ENCODE measurements around the gene AKAP12. TPM values are rescaled to one million over a fixed set of nuclear protein-coding genes. Genes with fewer than 3 reads are reported as not detected.

The AKAP12 gene
- total RNA-seq, 1 donor from 2014 or later = 88.1 TPM

DNA sequence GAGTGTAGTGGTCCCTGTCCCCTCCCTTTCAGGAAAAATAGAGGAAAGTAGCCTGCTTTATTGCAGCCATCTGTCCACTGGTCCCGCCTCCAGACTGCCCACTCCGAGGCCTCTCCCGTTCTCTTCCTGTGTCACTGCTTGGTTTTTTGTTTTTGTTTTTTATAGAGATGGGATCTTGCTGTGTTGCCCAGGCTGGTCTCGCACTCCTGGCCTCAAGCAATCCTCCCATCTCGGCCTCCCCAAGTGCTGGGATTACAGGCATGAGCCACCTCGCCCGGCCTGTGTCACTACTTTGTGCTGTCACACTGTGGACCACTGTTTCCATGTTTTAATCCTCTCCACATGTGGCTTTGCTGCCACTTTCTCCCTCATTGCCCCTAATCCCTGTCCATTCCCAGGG lies 80.4 kb downstream of the AKAP12 start:
- TF ChIP-seq POLR2A (IDR thresholded peaks at IDR 0.05) = no peak
- intact Hi-C loops (cut with DNase I) = loop anchor here (5.0 kb wide), 1 partner anchor 303 kb away; no protein-coding TSS in a partner anchor
- Histone ChIP-seq H3K27me3 (no peaks in the 10 kb centered on the region), H3K4me3 (no peak overlapping the region), H3K4me1 (peaks cover 13% of the 10 kb centered on the region), H3K27ac (no peak overlapping the region), H3K9me3 (no peaks in the 10 kb centered on the region), H3K36me3 (no peaks in the 10 kb centered on the region)
- no peak for DNase-seq (ENCODE audit: extremely low spot score in 2 of 2)

DNA sequence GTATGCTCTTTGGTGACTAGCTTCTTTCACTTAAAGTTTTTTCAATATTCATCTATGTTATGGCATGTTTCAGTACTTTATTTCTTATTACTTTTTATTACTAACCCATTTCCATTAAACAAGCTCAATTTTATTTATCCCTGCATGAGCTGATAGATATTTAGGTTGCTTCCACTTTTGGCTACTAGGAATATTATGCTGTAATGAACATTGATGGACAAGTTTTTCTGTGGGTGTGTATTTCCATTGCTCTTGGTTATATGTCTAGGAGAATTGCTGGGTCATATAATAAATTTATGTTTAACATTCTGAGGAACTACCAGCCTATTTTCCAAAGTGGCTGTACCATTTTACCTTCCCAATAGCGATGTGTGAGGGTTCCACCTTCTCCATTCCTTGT lies 81.7 kb downstream of the AKAP12 start:
- intact Hi-C loops (cut with DNase I) = loop anchor here (5.0 kb wide), 1 partner anchor 304 kb away; no protein-coding TSS in a partner anchor
- no peaks in the 10 kb centered on the region for H3K36me3 ChIP-seq
- H3K27ac ChIP-seq = no peak overlapping the region

DNA sequence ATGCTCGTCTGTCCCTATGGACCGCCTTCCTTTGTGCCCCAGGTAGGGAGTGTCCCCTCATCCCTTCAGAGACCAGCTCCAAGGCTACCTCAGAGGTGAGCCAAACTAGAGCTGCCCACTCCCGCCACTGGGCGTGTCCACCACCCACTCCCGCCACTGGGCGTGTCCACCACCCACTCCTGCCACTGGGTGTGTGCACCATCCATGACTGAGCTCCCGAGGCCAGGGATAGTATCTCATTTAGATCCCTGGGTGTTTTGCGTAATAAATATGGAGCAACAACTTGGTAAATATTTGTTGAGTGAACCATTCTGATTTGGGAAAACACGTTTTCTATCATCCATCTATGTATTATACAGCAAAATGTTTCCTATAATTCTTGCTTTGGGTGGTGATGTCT lies 82.8 kb downstream of the AKAP12 start:
- H3K27me3 ChIP-seq = no peaks in the 10 kb centered on the region
- H3K9me3 ChIP-seq = no peaks in the 10 kb centered on the region
- peaks cover 20% of the 10 kb centered on the region for H3K4me1 ChIP-seq
- DNase-seq (ENCODE audit: extremely low spot score in 2 of 2) = no peak
- no peaks in the 10 kb centered on the region for H3K36me3 ChIP-seq
- H3K27ac ChIP-seq = no peak overlapping the region
- H3K4me3 ChIP-seq = no peak overlapping the region
- intact Hi-C loops (cut with DNase I) = loop anchor here (5.0 kb wide), 1 partner anchor 305 kb away; no protein-coding TSS in a partner anchor
- TF ChIP-seq POLR2AphosphoS5 (IDR thresholded peaks at IDR 0.05; ENCODE audit: insufficient read depth in 1 of 2, low read depth in 1 of 2) = no peak
- TF ChIP-seq CTCF (IDR thresholded peaks at IDR 0.05) = no peak
- TF ChIP-seq POLR2A (IDR thresholded peaks at IDR 0.05) = no peak

More for the DNA sequence above, 81.7 kb downstream of the AKAP12 start:
- peaks cover 20% of the 10 kb centered on the region for H3K4me1 ChIP-seq
- H3K9me3 ChIP-seq = no peaks in the 10 kb centered on the region
- H3K27me3 ChIP-seq = no peaks in the 10 kb centered on the region
- no peak for TF ChIP-seq CTCF (IDR thresholded peaks at IDR 0.05)
- no peak for TF ChIP-seq POLR2AphosphoS5 (IDR thresholded peaks at IDR 0.05; ENCODE audit: insufficient read depth in 1 of 2, low read depth in 1 of 2)
- TF ChIP-seq POLR2A (IDR thresholded peaks at IDR 0.05) = no peak
- H3K4me3 ChIP-seq = no peak overlapping the region
- no peak for DNase-seq (ENCODE audit: extremely low spot score in 2 of 2)

DNA sequence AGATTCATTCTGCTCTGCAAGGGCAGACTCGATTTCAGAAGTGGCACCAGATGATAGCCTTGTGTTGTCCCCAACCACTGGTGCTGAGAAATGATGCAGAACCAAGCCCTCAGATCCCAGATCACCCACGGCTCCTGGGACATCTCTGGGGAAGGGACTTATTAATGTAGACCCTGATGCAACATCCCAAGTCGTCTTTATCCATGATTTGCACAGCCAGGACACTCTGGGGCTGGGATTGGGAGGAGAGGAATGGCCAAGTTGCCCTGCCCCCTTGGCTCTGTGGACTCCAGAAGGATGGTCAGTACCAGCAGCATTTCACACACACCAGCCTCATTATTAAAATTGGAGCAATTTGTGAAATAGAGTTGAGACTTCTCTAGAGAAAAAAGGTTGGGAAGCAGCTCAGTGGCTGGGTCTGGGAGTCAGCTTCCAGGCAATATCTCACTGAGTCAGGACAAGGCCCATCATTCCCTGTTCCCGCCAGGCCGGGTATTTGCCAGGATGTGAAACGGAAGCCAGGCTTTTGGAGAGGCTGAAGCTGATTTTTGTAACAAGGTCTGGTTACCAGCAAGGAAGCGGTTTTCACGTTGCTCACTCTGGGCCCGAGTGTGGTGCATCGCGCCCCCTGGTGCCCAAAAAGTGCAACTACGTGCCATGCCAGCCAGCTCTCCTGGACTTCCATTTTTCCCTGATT lies 84.2 kb downstream of the AKAP12 start:
- Histone ChIP-seq H3K4me3 (no peak overlapping the region), H3K4me1 (peaks cover 20% of the 10 kb centered on the region), H3K36me3 (no peaks in the 10 kb centered on the region), H3K27ac (peak overlapping the region; percentile 42), H3K9me3 (no peaks in the 10 kb centered on the region), H3K27me3 (no peaks in the 10 kb centered on the region)
- peak; percentile 89 to 98 (median 93) for TF ChIP-seq CTCF (IDR thresholded peaks at IDR 0.05)
- TF ChIP-seq POLR2AphosphoS5 (IDR thresholded peaks at IDR 0.05; ENCODE audit: insufficient read depth in 1 of 2, low read depth in 1 of 2) = peak in 1 of 2 donors; percentile 72
- TF ChIP-seq POLR2A (IDR thresholded peaks at IDR 0.05) = no peak
- DNase-seq (ENCODE audit: extremely low spot score in 2 of 2) = peak in 1 of 2 donors; percentile 97
- intact Hi-C loops (cut with DNase I) = loop anchor here (5.0 kb wide), 1 partner anchor 307 kb away; no protein-coding TSS in a partner anchor

DNA sequence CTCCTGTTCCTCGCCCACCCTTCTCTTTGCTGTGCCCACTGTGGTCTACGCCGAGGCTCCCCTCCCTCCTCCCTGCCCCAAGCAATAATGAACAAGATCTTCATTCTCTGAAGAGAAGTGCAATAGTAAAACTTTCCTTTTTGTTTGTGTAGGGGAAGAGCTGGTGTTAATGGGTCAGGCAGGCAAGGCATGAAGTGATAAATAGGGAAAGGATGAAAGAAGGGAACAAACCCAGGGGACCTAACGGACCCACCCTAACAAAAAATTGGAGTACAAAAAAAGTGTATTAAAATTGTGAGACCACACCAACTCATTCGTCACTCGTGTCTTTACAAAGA lies 84.7 kb downstream of the AKAP12 start:
- no peak for DNase-seq (ENCODE audit: extremely low spot score in 2 of 2)
- Histone ChIP-seq H3K4me1 (peaks cover 20% of the 10 kb centered on the region), H3K36me3 (no peaks in the 10 kb centered on the region), H3K27me3 (no peaks in the 10 kb centered on the region), H3K9me3 (no peaks in the 10 kb centered on the region), H3K4me3 (no peak overlapping the region), H3K27ac (no peak overlapping the region)
- TF ChIP-seq POLR2AphosphoS5 (IDR thresholded peaks at IDR 0.05; ENCODE audit: insufficient read depth in 1 of 2, low read depth in 1 of 2) (no peak), POLR2A (IDR thresholded peaks at IDR 0.05) (no peak), CTCF (IDR thresholded peaks at IDR 0.05) (no peak)
- intact Hi-C loops (cut with DNase I) = loop anchor here (5.0 kb wide), 1 partner anchor 307 kb away; no protein-coding TSS in a partner anchor

Measured in vagina (tissue), 2 donors.